Kidney (tissue), 14 donors: ENCODE data around the gene DUSP15. TPM values are rescaled to one million over a fixed set of nuclear protein-coding genes. Genes with fewer than 3 reads are reported as not detected.
A peak's percentile ranks its signal among the peaks of the same experiment; 100 is the strongest.

Experiments used
- DNase-seq, 5 donors: peaks; one replicate each; pipeline ENCODE4 v3.0.0-alpha.2; 2013 to 2020
- FAIRE-seq: peaks from 2 replicates; lab custom pipeline; 2012; peaks lifted over from hg19 to GRCh38; lab: Jason Lieb, UNC
- H3K27ac ChIP-seq, 2 donors: one replicate each; pipeline ENCODE4 v1.7.0; 2013; ENCODE audit warnings: low read depth in 2 of 2, low read length in 2 of 2, inconsistent platforms in 1 of 2
- H3K27me3 ChIP-seq: one replicate; pipeline ENCODE4 v1.7.1; 2013; ENCODE audit warnings: low read length, inconsistent platforms; ENCODE audit not compliant: control insufficient read depth, insufficient read depth
- H3K36me3 ChIP-seq, 3 donors: one replicate each; pipeline versions ENCODE4 v1.7.0 to v1.7.1; 2013; ENCODE audit warnings: low read length in 3 of 3, control low read depth in 1 of 3, inconsistent platforms in 1 of 3; ENCODE audit not compliant: insufficient read depth in 3 of 3, control insufficient read depth in 2 of 3
- H3K4me1 ChIP-seq, 3 donors: one replicate each; pipeline versions ENCODE4 v1.7.0 to v1.7.1; 2013; ENCODE audit warnings: low read length in 3 of 3, inconsistent platforms in 1 of 3, low read depth in 1 of 3; ENCODE audit not compliant: control insufficient read depth in 2 of 3, insufficient read depth in 2 of 3
- H3K4me3 ChIP-seq, 3 donors: one replicate each; pipeline versions ENCODE4 v1.7.0 to v1.8.1; 2013; ENCODE audit warnings: low read length in 3 of 3, control low read depth in 1 of 3, inconsistent platforms in 1 of 3
- H3K9ac ChIP-seq, 3 donors: one replicate each; pipeline versions ENCODE4 v1.7.0 to v1.7.1; 2013; ENCODE audit warnings: low read length in 3 of 3, control low read depth in 1 of 3, inconsistent platforms in 1 of 3
- H3K9me3 ChIP-seq, 3 donors: one replicate each; pipeline versions ENCODE4 v1.7.0 to v1.7.1; 2013; ENCODE audit warnings: low read length in 3 of 3, control low read depth in 1 of 3, inconsistent platforms in 1 of 3; ENCODE audit not compliant: control insufficient read depth in 2 of 3, insufficient read depth in 1 of 3
- intact Hi-C: fragments of 100-400 bp; cut with DNase I; formaldehyde crosslinking; loops from one replicate; pipeline ENCODE4 v1.11.1; 2022
- polyA plus RNA-seq: library from polyadenylated mRNA; stranded (reverse); fragments of 350-450 nt; fragmentation: Illumina TruSeq; extraction: RNeasy Lipid Tissue Mini Kit (QIAGEN cat#74804); gene quantifications from one replicate; pipeline ENCODE4 v1.2.3, GENCODE V29; 2014; ENCODE audit warnings: low read depth, low replicate concordance; ENCODE audit not compliant: insufficient read depth
- total RNA-seq: library from RNA; stranded (reverse); fragmentation: NEBNext Ultra II Directional; extraction: Animal tissue kit (Norgen Biotek cat#: 25700); gene quantifications from one replicate; pipeline ENCODE4 v1.2.1, GENCODE V29; 2021
- TF ChIP-seq, protein P1 (sequence below): IDR thresholded peaks from 3 replicates; pipeline ENCODE4 v1.5.1; 2012; ENCODE audit warnings: mild to moderate bottlenecking, moderate library complexity, borderline replicate concordance; ENCODE audit not compliant: insufficient read depth; ENCODE audit errors: extremely low read depth
- donor health status: control.
- donor health status: control.
- donor health status: control.
- donor health status: control.
- donor health status: control.
- donor health status: DM: yes; HTN: yes; CAD: no.
- donor health status: Normal renal cell carcinoma (clear cell type).

DUSP15 gene
- total and polyA plus RNA-seq, 2 donors from 2014 or later, result 13.2 to 143 TPM

DNA sequence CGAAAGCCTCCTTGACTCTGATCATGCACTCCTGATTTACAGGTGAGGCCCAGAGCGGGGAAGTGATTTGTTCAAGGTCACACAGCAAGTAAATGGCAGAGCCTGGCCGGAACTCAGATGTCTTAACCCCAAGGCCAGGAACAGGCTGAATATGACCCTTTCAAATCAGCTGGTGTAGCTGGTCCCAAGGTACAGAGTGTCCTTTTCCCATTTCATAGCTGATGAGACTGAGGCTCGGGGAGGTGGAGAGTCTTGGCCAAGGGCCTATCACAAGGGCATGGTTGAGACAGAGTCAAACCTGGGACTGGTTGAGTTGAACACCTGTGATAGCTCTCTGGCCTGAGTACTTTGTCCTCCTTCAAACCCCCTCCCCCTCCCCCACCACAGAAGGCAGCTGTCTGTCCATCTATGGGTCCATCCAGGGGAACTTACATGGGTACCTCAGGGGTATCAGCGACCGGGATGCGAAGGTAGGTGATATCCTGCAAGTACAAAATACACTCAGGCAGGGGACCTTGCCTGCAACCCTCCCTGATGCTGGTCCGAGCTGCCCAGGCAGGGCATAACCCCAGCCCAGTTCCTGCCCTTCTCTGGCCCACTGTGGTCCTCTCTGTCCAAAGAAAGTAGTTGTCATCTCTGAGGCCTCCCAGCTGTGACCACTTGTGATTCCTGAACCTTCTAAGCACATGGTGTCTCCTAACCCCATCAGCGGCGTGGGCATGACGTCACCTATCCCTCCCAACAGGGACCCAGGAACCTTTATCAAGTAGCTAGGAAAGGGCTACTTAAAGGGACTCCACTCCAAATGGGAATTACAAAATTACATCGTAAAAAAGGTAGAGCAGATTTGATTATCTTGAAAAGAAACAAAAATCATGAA is 5.6 kb downstream of the DUSP15 start:
- TF ChIP-seq, protein P1, sequence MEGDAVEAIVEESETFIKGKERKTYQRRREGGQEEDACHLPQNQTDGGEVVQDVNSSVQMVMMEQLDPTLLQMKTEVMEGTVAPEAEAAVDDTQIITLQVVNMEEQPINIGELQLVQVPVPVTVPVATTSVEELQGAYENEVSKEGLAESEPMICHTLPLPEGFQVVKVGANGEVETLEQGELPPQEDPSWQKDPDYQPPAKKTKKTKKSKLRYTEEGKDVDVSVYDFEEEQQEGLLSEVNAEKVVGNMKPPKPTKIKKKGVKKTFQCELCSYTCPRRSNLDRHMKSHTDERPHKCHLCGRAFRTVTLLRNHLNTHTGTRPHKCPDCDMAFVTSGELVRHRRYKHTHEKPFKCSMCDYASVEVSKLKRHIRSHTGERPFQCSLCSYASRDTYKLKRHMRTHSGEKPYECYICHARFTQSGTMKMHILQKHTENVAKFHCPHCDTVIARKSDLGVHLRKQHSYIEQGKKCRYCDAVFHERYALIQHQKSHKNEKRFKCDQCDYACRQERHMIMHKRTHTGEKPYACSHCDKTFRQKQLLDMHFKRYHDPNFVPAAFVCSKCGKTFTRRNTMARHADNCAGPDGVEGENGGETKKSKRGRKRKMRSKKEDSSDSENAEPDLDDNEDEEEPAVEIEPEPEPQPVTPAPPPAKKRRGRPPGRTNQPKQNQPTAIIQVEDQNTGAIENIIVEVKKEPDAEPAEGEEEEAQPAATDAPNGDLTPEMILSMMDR, result no peak
- H3K4me1 ChIP-seq, result peaks cover 0 to 29% (median 18%) of the 10 kb centered on the region in 3 donors
- no peak overlapping the region for H3K9ac ChIP-seq
- no peak for FAIRE-seq
- no peaks in the 10 kb centered on the region for H3K27me3 ChIP-seq
- no peak overlapping the region for H3K4me3 ChIP-seq
- H3K27ac ChIP-seq, result no peak overlapping the region
- peaks cover 0 to 9% (median 0%) of the 10 kb centered on the region in 3 donors for H3K36me3 ChIP-seq
- DNase-seq, result peak in 1 of 5 donors; percentile 41
- H3K9me3 ChIP-seq, result no peaks in the 10 kb centered on the region
- intact Hi-C loops, result no loop called here

DNA sequence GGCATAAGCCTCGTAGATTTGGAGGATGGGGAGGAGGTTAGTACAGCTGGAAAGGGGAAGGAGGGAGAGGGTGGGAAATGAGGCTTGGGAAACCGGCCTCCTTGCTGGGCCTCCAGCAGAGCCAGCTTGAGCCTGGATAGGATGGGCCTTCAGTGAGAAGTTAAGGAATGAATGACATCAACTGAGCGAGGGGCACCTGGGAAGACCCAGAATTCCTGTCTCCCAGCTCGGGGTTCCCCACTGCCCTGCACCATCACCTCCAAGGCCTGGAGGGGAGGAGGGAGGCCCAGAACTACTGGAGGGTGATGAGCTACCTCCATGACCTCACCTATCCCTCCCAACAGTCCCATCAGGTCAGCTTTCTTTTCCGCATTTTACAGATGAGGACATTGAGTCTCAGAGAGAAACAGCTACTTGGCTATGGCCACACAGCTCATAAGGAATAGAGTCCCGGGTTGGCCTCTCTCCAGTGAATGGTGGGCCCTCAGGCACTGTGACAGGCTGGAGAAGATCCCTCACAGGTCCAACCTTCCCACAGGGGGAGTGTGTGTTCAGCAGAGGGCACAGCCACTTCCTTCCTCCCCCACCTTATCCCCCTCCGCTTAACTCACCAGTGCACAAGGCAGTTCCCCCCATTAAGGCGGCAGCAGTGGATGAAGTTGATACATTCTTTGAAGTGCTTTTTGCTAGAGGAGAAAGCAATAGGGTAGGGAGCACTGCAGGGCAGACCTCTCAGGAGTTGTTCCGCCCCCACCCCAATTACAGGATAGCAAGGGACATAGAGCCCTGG is 6.8 kb downstream of the DUSP15 start:
- intact Hi-C loops, result no loop called here
- TF ChIP-seq, protein P1, result no peak
- Histone ChIP-seq H3K36me3 (peaks cover 0 to 9% (median 0%) of the 10 kb centered on the region in 3 donors), H3K4me3 (no peak overlapping the region), H3K27me3 (no peaks in the 10 kb centered on the region), H3K9me3 (no peaks in the 10 kb centered on the region), H3K9ac (no peak overlapping the region), H3K27ac (no peak overlapping the region), H3K4me1 (peaks cover 0 to 20% (median 8%) of the 10 kb centered on the region in 3 donors)
- FAIRE-seq, result no peak
- DNase-seq, result peak in 1 of 5 donors; percentile 51

DNA sequence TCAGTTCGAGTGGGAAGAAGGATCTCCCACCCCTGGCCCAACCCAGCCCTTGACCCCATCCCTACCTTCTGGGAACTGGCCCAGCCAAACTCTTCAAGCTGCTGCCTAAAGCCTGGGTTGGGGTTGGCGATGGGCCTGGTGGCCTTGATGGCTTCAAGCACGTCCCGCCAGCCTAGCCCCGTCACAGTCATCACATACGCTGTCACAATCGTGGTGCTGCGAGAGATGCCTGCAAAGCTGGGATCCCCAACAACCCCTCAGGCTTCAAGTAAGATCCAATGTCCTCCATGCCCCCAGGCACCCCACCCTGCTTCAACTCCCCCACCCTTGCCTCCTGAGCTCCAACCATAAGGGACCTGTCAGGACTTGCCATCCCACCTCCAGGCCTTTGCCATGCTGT is 7.8 kb downstream of the DUSP15 start:
- peak in 2 of 5 donors; percentile 48 to 59 for DNase-seq
- H3K9me3 ChIP-seq, result no peaks in the 10 kb centered on the region
- H3K27me3 ChIP-seq, result no peaks in the 10 kb centered on the region
- peaks cover 0 to 25% (median 8%) of the 10 kb centered on the region in 3 donors for H3K4me1 ChIP-seq
- peaks cover 0 to 9% (median 0%) of the 10 kb centered on the region in 3 donors for H3K36me3 ChIP-seq
- H3K27ac ChIP-seq, result no peak overlapping the region
- no peak for FAIRE-seq
- intact Hi-C loops, result no loop called here
- H3K9ac ChIP-seq, result no peak overlapping the region
- no peak overlapping the region for H3K4me3 ChIP-seq
- TF ChIP-seq, protein P1, result no peak
